HCT116 (cell line): Measurements from ENCODE around the gene GPD2.

Experiments used
- EGR1 ChIP-seq: IDR thresholded peaks from 2 replicates; pipeline ENCODE4 v1.6.1; 2012; ENCODE audit warnings: low read depth
- TF ChIP-seq, protein P1 (sequence below), 3 experiments: fragments of 200-600 bp in 1 of 3; sonication (generic) in 1 of 3; IDR thresholded peaks in 2 of 3; conservative IDR thresholded peaks in 1 of 3; 2 replicates each; pipeline ENCODE4 v1.5.1; 2012 to 2017; ENCODE audit warnings: low read depth in 2 of 3, low read length in 2 of 3, antibody characterized with exemption in 1 of 3, borderline replicate concordance in 1 of 3, control low read depth in 1 of 3, mild to moderate bottlenecking in 1 of 3, mixed read lengths in 1 of 3, mixed run types in 1 of 3, moderate library complexity in 1 of 3; ENCODE audit not compliant: insufficient read depth in 1 of 3
- TF ChIP-seq, protein P2 (sequence below): IDR thresholded peaks from 2 replicates; pipeline ENCODE4 v1.6.1; 2012; ENCODE audit warnings: low read depth

DNA sequence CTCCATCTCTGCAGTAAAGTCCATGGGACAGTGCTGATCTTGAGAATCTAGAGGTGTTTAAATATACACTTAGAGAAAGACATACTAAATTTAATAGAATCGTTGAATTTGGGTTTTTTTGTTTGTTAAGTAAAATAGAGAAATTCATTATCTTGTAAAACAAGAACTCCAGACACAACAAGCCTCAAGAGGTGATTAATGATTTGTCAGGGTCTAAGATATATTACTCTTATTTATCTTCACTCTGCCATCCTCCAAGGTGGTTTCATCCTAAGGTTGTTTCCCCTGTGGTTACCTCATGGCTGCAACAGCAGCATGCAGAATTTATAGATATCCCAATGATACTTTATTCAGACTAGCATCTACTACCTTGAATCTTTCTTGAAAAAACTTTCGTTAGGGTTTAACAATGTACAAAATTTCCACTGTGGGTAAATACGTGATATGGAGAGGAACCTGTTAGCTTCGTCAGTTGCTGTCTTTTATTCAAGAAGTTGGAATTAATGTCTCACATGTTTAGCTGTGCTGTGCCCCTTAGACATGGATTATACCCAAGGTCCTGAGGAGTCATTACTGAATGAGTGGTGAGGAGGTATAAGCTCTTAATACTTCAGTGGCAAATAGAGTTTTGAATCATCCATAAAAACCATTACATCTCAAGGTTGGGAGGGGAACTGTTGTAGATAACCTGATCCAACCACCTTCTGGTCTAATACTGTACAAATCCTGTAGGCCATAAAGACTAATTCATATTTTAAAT is 128.0 kb downstream of the GPD2 start:
- TF ChIP-seq, protein P1, sequence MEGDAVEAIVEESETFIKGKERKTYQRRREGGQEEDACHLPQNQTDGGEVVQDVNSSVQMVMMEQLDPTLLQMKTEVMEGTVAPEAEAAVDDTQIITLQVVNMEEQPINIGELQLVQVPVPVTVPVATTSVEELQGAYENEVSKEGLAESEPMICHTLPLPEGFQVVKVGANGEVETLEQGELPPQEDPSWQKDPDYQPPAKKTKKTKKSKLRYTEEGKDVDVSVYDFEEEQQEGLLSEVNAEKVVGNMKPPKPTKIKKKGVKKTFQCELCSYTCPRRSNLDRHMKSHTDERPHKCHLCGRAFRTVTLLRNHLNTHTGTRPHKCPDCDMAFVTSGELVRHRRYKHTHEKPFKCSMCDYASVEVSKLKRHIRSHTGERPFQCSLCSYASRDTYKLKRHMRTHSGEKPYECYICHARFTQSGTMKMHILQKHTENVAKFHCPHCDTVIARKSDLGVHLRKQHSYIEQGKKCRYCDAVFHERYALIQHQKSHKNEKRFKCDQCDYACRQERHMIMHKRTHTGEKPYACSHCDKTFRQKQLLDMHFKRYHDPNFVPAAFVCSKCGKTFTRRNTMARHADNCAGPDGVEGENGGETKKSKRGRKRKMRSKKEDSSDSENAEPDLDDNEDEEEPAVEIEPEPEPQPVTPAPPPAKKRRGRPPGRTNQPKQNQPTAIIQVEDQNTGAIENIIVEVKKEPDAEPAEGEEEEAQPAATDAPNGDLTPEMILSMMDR (IDR thresholded peaks at IDR 0.05 in 2 of 3, conservative IDR thresholded peaks at IDR 0.05 in 1 of 3; ENCODE audit: borderline replicate concordance in 1 of 3, insufficient read depth in 1 of 3, low read depth in 2 of 3, low read length in 2 of 3): no peak
- TF ChIP-seq EGR1: no peak
- TF ChIP-seq, protein P2, sequence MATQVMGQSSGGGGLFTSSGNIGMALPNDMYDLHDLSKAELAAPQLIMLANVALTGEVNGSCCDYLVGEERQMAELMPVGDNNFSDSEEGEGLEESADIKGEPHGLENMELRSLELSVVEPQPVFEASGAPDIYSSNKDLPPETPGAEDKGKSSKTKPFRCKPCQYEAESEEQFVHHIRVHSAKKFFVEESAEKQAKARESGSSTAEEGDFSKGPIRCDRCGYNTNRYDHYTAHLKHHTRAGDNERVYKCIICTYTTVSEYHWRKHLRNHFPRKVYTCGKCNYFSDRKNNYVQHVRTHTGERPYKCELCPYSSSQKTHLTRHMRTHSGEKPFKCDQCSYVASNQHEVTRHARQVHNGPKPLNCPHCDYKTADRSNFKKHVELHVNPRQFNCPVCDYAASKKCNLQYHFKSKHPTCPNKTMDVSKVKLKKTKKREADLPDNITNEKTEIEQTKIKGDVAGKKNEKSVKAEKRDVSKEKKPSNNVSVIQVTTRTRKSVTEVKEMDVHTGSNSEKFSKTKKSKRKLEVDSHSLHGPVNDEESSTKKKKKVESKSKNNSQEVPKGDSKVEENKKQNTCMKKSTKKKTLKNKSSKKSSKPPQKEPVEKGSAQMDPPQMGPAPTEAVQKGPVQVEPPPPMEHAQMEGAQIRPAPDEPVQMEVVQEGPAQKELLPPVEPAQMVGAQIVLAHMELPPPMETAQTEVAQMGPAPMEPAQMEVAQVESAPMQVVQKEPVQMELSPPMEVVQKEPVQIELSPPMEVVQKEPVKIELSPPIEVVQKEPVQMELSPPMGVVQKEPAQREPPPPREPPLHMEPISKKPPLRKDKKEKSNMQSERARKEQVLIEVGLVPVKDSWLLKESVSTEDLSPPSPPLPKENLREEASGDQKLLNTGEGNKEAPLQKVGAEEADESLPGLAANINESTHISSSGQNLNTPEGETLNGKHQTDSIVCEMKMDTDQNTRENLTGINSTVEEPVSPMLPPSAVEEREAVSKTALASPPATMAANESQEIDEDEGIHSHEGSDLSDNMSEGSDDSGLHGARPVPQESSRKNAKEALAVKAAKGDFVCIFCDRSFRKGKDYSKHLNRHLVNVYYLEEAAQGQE: no peak
